ENCODE results near the gene TCAP.

TCAP gene

DNA sequence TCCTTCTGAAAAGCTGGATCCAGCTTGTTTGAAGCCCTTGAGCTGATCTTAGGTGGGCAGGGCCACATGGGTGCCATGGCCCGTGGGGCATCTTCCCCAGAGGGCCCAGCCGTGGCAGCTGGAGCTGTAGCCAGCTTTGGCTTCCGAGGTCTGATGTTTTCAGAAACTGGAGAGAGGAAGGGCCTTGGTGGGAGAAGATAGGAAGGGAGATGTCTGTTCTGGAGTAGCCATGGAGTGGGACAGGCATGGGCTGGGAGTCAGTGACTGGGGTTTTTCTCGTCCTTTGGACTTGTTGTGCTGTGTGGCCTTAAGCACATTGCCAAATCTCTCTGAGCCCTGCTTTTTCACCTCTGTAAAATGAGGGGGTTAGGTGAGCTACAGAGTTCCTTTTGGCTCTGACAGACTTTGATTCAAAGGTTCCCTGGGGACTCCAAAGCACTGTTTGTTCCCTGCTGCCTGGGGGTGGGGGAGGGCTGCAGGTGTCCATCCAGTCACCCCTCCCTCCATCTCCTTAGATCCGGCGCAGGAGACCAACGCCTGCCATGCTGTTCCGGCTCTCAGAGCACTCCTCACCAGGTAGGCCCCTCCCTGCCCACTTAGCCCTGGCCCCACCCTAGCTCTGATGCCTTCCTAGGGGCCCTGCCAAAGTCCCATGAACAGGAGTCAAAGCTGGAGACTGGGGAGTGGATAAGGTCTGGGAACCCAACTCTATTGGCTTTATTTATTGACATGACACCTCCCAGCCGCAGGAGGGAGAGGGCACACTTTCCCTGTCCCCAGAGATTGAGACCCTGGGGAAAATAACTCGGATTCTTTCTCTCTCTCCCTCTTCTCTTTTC, 36.3 kb upstream of the TCAP start:
- no CpG with 5 or more reads among the region's 10 CpGs for WGBS (ENCODE audit: extremely low coverage, insufficient coverage, insufficient read length)

GRCh38 chr17:39629494-39629880, 35.7 kb upstream of the TCAP start:
- no peak overlapping the region for H4K8ac ChIP-seq (ENCODE audit: low read depth, low read length)
- no peak overlapping the region for H3K4me2 ChIP-seq (ENCODE audit: low read length)
- no peak overlapping the region for H3K14ac ChIP-seq (ENCODE audit: low read length)
- no peak overlapping the region for H2AK5ac ChIP-seq (ENCODE audit: low read length)
- H3K9me3 ChIP-seq (ENCODE audit: insufficient read depth, low read depth, low read length), result no peaks in the 10 kb centered on the region
- no CpG with 5 or more reads among the region's 3 CpGs for WGBS (ENCODE audit: extremely low coverage, insufficient coverage, insufficient read length)
- no peak overlapping the region for H3K4ac ChIP-seq (ENCODE audit: low read depth, low read length)
- no peak overlapping the region for H2BK5ac ChIP-seq (ENCODE audit: low read depth, low read length, poor library complexity)
- H3K23ac ChIP-seq (ENCODE audit: low read length), result no peak overlapping the region
- H3K79me2 ChIP-seq (ENCODE audit: control insufficient read depth, insufficient read depth, low read length, poor library complexity), result no peaks in the 10 kb centered on the region
- H3K9ac ChIP-seq (ENCODE audit: low read length), result no peak overlapping the region
- no peaks in the 10 kb centered on the region for H3K36me3 ChIP-seq (ENCODE audit: control insufficient read depth in 1 of 2, insufficient read depth in 2 of 2, low read length in 2 of 2)
- no peak overlapping the region for H3K18ac ChIP-seq (ENCODE audit: low read length)
- no peak overlapping the region for H3K27ac ChIP-seq (ENCODE audit: low read depth, low read length)
- peaks cover 3% of the 10 kb centered on the region for H3K79me1 ChIP-seq (ENCODE audit: low read length)
- H3K4me3 ChIP-seq (ENCODE audit: low read depth, low read length), result no peak overlapping the region
- H2AFZ ChIP-seq (ENCODE audit: insufficient read depth, low read length, poor library complexity), result no peak overlapping the region
- H2BK120ac ChIP-seq (ENCODE audit: insufficient read depth, low read length, poor library complexity), result no peak overlapping the region
- H4K91ac ChIP-seq (ENCODE audit: low read depth, low read length), result no peak overlapping the region
- peaks cover 8 to 13% of the 10 kb centered on the region in 2 experiments for H3K4me1 ChIP-seq (ENCODE audit: control insufficient read depth in 1 of 2, insufficient read depth in 2 of 2, low read length in 2 of 2)
- H4K12ac ChIP-seq (ENCODE audit: low read depth, low read length), result no peak overlapping the region
- DNase-seq, result no peak
- peaks cover 39% of the 10 kb centered on the region for H3K27me3 ChIP-seq (ENCODE audit: insufficient read depth, low read length)
- no peak overlapping the region for H2BK12ac ChIP-seq (ENCODE audit: low read length)

More for the DNA sequence above, 36.3 kb upstream of the TCAP start:
- H3K23ac ChIP-seq (ENCODE audit: low read length), result no peak overlapping the region
- peaks cover 8 to 13% of the 10 kb centered on the region in 2 experiments for H3K4me1 ChIP-seq (ENCODE audit: control insufficient read depth in 1 of 2, insufficient read depth in 2 of 2, low read length in 2 of 2)
- no peak overlapping the region for H2AFZ ChIP-seq (ENCODE audit: insufficient read depth, low read length, poor library complexity)
- H3K36me3 ChIP-seq (ENCODE audit: control insufficient read depth in 1 of 2, insufficient read depth in 2 of 2, low read length in 2 of 2), result no peaks in the 10 kb centered on the region
- H3K4ac ChIP-seq (ENCODE audit: low read depth, low read length), result no peak overlapping the region
- no peaks in the 10 kb centered on the region for H3K9me3 ChIP-seq (ENCODE audit: insufficient read depth, low read depth, low read length)
- no peak for DNase-seq
- no peak overlapping the region for H3K14ac ChIP-seq (ENCODE audit: low read length)
- H3K27ac ChIP-seq (ENCODE audit: low read depth, low read length), result no peak overlapping the region
- H3K79me2 ChIP-seq (ENCODE audit: control insufficient read depth, insufficient read depth, low read length, poor library complexity), result no peaks in the 10 kb centered on the region
- H4K12ac ChIP-seq (ENCODE audit: low read depth, low read length), result no peak overlapping the region
- no peak overlapping the region for H2BK5ac ChIP-seq (ENCODE audit: low read depth, low read length, poor library complexity)
- H2BK120ac ChIP-seq (ENCODE audit: insufficient read depth, low read length, poor library complexity), result no peak overlapping the region
- no peak overlapping the region for H3K9ac ChIP-seq (ENCODE audit: low read length)
- peaks cover 3% of the 10 kb centered on the region for H3K79me1 ChIP-seq (ENCODE audit: low read length)
- no peak overlapping the region for H3K18ac ChIP-seq (ENCODE audit: low read length)
- H3K27me3 ChIP-seq (ENCODE audit: insufficient read depth, low read length), result peaks cover 39% of the 10 kb centered on the region
- no peak overlapping the region for H4K91ac ChIP-seq (ENCODE audit: low read depth, low read length)
- no peak overlapping the region for H4K8ac ChIP-seq (ENCODE audit: low read depth, low read length)
- H2BK12ac ChIP-seq (ENCODE audit: low read length), result no peak overlapping the region
- no peak overlapping the region for H3K4me2 ChIP-seq (ENCODE audit: low read length)
- no peak overlapping the region for H3K4me3 ChIP-seq (ENCODE audit: low read depth, low read length)
- no peak overlapping the region for H2AK5ac ChIP-seq (ENCODE audit: low read length)

DNA sequence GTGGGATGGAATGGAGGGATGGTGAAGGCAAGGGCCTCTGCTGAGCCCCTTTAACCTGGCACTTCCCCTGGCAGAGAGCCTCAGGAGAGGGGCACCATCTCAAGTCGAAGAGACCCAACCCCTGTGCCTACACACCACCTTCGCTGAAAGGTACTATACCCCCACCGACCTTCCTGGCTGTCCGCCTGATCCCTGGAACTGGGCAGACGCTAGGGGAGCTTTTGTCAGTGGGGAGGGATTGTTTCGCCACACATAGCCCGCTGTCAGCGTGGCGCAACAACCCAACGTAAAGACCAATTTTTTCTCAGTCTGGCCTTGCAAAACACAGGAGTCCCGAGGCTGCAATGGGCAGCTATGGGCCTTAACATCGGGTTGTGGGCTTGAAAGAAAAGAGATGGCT, 35.3 kb upstream of the TCAP start:
- DNase-seq, result peak in 1 of 2 donors; percentile 34
- Histone ChIP-seq H4K91ac (ENCODE audit: low read depth, low read length) (no peak overlapping the region), H2AFZ (ENCODE audit: insufficient read depth, low read length, poor library complexity) (no peak overlapping the region), H3K4ac (ENCODE audit: low read depth, low read length) (no peak overlapping the region), H3K27ac (ENCODE audit: low read depth, low read length) (no peak overlapping the region), H4K8ac (ENCODE audit: low read depth, low read length) (no peak overlapping the region), H3K9me3 (ENCODE audit: insufficient read depth, low read depth, low read length) (no peaks in the 10 kb centered on the region), H3K4me2 (ENCODE audit: low read length) (no peak overlapping the region), H2BK12ac (ENCODE audit: low read length) (no peak overlapping the region), H4K12ac (ENCODE audit: low read depth, low read length) (no peak overlapping the region), H3K79me2 (ENCODE audit: control insufficient read depth, insufficient read depth, low read length, poor library complexity) (no peaks in the 10 kb centered on the region), H3K36me3 (ENCODE audit: control insufficient read depth in 1 of 2, insufficient read depth in 2 of 2, low read length in 2 of 2) (no peaks in the 10 kb centered on the region), H3K4me1 (ENCODE audit: control insufficient read depth in 1 of 2, insufficient read depth in 2 of 2, low read length in 2 of 2) (peaks cover 8 to 13% of the 10 kb centered on the region in 2 experiments), H2AK5ac (ENCODE audit: low read length) (no peak overlapping the region), H3K23ac (ENCODE audit: low read length) (no peak overlapping the region), H3K14ac (ENCODE audit: low read length) (no peak overlapping the region), H3K4me3 (ENCODE audit: low read depth, low read length) (no peak overlapping the region), H2BK5ac (ENCODE audit: low read depth, low read length, poor library complexity) (no peak overlapping the region), H2BK120ac (ENCODE audit: insufficient read depth, low read length, poor library complexity) (no peak overlapping the region), H3K27me3 (ENCODE audit: insufficient read depth, low read length) (peaks cover 37% of the 10 kb centered on the region), H3K18ac (ENCODE audit: low read length) (no peak overlapping the region), H3K79me1 (ENCODE audit: low read length) (peaks cover 3% of the 10 kb centered on the region), H3K9ac (ENCODE audit: low read length) (no peak overlapping the region)
- no CpG with 5 or more reads among the region's 12 CpGs for WGBS (ENCODE audit: extremely low coverage, insufficient coverage, insufficient read length)

DNA sequence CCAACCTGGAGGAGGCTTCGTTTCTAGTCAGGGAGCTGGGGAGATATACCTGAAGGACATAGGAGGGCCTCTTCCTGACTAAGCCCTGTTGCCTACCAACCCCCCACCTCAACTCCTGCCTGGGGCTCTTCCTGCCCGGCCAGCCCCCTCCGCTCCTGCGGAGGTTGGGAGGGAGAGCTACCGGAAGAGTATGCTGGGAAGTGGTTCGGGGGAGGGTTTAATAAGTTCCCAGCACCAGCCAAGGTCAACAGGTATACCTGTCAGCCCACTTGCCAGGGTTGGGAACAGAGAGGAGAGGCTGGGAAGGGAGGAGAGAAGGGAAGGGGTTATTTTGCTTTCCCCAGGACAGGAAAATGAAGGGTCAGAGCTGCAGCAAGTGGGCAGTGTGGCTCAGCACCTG, 33.7 kb upstream of the TCAP start:
- H3K18ac ChIP-seq (ENCODE audit: low read length), result no peak overlapping the region
- H3K4me3 ChIP-seq (ENCODE audit: low read depth, low read length), result no peak overlapping the region
- peaks cover 8 to 13% of the 10 kb centered on the region in 2 experiments for H3K4me1 ChIP-seq (ENCODE audit: control insufficient read depth in 1 of 2, insufficient read depth in 2 of 2, low read length in 2 of 2)

More for the DNA sequence above, 33.7 kb upstream of the TCAP start:
- H3K23ac ChIP-seq (ENCODE audit: low read length), result no peak overlapping the region
- no peak overlapping the region for H2BK5ac ChIP-seq (ENCODE audit: low read depth, low read length, poor library complexity)
- H3K79me2 ChIP-seq (ENCODE audit: control insufficient read depth, insufficient read depth, low read length, poor library complexity), result no peaks in the 10 kb centered on the region
- no CpG with 5 or more reads among the region's 6 CpGs for WGBS (ENCODE audit: extremely low coverage, insufficient coverage, insufficient read length)
- no peak overlapping the region for H4K12ac ChIP-seq (ENCODE audit: low read depth, low read length)
- H3K79me1 ChIP-seq (ENCODE audit: low read length), result peaks cover 3% of the 10 kb centered on the region
- H3K4ac ChIP-seq (ENCODE audit: low read depth, low read length), result no peak overlapping the region
- H2AFZ ChIP-seq (ENCODE audit: insufficient read depth, low read length, poor library complexity), result no peak overlapping the region
- no peak overlapping the region for H3K9ac ChIP-seq (ENCODE audit: low read length)
- H3K27ac ChIP-seq (ENCODE audit: low read depth, low read length), result no peak overlapping the region
- peak overlapping the region; percentile 63 for H4K8ac ChIP-seq (ENCODE audit: low read depth, low read length)
- peaks cover 22% of the 10 kb centered on the region for H3K27me3 ChIP-seq (ENCODE audit: insufficient read depth, low read length)
- peak overlapping the region; percentile 32 for H2AK5ac ChIP-seq (ENCODE audit: low read length)
- peak overlapping the region; percentile 17 for H4K91ac ChIP-seq (ENCODE audit: low read depth, low read length)
- no peaks in the 10 kb centered on the region for H3K9me3 ChIP-seq (ENCODE audit: insufficient read depth, low read depth, low read length)
- peak overlapping the region; percentile 19 for H2BK12ac ChIP-seq (ENCODE audit: low read length)
- no peak for DNase-seq
- no peak overlapping the region for H3K4me2 ChIP-seq (ENCODE audit: low read length)
- H3K36me3 ChIP-seq (ENCODE audit: control insufficient read depth in 1 of 2, insufficient read depth in 2 of 2, low read length in 2 of 2), result no peaks in the 10 kb centered on the region
- no peak overlapping the region for H3K14ac ChIP-seq (ENCODE audit: low read length)
- peak overlapping the region; percentile 46 for H2BK120ac ChIP-seq (ENCODE audit: insufficient read depth, low read length, poor library complexity)
